ENCODE results near the gene GAS7.

DNA sequence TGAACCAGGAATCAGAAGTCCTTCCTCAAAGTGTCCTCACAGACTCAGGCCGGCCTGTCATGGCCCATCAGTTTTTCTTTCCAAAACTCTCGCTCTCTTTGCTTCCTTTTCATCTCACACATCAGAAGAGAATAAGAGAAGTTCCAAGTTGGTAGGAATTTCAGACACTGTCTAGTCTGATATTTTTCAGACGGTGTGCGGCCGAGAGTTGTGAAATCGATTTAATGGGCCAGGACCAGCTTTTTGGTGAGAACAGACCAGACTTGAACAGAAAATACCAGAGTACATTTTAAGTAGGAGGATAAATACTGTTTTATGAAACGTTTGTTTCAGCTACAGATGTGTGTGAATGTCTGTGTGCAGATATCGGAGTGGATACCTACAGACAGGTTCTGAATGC lies 268.5 kb downstream of the GAS7 start:
- TF ChIP-seq, protein P1, sequence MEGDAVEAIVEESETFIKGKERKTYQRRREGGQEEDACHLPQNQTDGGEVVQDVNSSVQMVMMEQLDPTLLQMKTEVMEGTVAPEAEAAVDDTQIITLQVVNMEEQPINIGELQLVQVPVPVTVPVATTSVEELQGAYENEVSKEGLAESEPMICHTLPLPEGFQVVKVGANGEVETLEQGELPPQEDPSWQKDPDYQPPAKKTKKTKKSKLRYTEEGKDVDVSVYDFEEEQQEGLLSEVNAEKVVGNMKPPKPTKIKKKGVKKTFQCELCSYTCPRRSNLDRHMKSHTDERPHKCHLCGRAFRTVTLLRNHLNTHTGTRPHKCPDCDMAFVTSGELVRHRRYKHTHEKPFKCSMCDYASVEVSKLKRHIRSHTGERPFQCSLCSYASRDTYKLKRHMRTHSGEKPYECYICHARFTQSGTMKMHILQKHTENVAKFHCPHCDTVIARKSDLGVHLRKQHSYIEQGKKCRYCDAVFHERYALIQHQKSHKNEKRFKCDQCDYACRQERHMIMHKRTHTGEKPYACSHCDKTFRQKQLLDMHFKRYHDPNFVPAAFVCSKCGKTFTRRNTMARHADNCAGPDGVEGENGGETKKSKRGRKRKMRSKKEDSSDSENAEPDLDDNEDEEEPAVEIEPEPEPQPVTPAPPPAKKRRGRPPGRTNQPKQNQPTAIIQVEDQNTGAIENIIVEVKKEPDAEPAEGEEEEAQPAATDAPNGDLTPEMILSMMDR (conservative IDR thresholded peaks at IDR 0.05 in 1 of 2, IDR thresholded peaks at IDR 0.05 in 1 of 2; ENCODE audit: extremely low read depth in 1 of 2, insufficient read depth in 1 of 2, low read depth in 1 of 2, low read length in 2 of 2): no peak
- TF ChIP-seq EZH2 (IDR thresholded peaks at IDR 0.05; ENCODE audit: borderline replicate concordance, low read length): no peak
